ENCODE measurements around the gene ASPG. TPM values are rescaled to one million over a fixed set of nuclear protein-coding genes. Genes with fewer than 3 reads are reported as not detected.

ASPG gene
- total and polyA plus RNA-seq, 8 donors = 1.4 to 32.2 (median 11.4) TPM

DNA sequence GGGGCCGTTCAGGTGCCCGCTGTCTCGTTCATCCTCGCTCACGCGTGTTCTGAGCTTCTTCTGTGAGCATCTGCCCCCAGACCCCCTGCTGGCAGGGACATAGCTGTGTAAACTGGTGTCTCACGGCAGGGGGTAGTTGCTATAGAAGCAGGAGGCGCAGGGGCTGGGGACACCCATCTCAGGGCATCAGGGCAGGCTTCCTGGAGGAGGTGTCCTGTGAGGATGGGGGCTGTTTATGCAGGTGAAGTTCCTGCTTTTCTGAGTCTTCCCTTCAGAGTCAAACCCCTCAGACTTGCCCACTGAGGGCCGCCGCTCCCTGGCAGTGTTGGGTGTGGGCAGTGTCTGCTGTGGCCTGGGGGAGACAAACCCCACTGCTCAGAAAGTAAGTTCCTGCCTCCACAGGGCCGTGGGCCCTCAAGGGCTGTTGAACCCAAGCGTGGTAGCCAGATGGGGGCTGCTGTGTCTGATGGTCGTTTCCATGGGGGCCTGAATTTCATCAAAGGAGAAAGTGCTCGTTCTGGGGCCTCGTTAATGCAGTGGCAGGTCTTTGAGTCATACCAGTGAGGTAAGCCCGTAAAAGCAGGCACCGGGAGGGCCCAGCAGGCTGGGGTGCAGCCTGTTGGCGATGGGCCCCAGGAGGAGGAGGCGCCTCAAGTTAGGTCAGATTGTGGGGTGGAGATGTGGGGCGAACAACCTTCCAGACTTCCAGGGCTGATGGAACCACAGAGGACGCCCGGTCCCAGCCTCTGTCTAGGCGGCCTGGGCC is 76.3 kb downstream of the ASPG start:
- no peaks in the 10 kb centered on the region for H3K36me3 ChIP-seq
- no peak overlapping the region for H3K4me3 ChIP-seq

GRCh38 chr14:104162495-104162894 is 77.0 kb downstream of the ASPG start:
- no peaks in the 10 kb centered on the region for H3K36me3 ChIP-seq
- no peak overlapping the region for H3K4me3 ChIP-seq
- DNase-seq (no peak), ATAC-seq (no peak)
- no peaks in the 10 kb centered on the region for H3K27me3 ChIP-seq
- TF ChIP-seq, protein P1, sequence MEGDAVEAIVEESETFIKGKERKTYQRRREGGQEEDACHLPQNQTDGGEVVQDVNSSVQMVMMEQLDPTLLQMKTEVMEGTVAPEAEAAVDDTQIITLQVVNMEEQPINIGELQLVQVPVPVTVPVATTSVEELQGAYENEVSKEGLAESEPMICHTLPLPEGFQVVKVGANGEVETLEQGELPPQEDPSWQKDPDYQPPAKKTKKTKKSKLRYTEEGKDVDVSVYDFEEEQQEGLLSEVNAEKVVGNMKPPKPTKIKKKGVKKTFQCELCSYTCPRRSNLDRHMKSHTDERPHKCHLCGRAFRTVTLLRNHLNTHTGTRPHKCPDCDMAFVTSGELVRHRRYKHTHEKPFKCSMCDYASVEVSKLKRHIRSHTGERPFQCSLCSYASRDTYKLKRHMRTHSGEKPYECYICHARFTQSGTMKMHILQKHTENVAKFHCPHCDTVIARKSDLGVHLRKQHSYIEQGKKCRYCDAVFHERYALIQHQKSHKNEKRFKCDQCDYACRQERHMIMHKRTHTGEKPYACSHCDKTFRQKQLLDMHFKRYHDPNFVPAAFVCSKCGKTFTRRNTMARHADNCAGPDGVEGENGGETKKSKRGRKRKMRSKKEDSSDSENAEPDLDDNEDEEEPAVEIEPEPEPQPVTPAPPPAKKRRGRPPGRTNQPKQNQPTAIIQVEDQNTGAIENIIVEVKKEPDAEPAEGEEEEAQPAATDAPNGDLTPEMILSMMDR (IDR thresholded peaks at IDR 0.05) = no peak
- intact Hi-C loops (cut with DNase I) = no loop called here
- H3K27ac ChIP-seq = no peak overlapping the region
- H3K4me1 ChIP-seq = no peaks in the 10 kb centered on the region
- no peaks in the 10 kb centered on the region for H3K9me3 ChIP-seq

More for the DNA sequence above, 76.3 kb downstream of the ASPG start:
- no peak for ATAC-seq
- no peak for DNase-seq
- intact Hi-C loops (cut with DNase I) = no loop called here
- Histone ChIP-seq H3K27me3 (no peaks in the 10 kb centered on the region), H3K9me3 (no peaks in the 10 kb centered on the region), H3K4me1 (no peaks in the 10 kb centered on the region), H3K27ac (no peak overlapping the region)
- TF ChIP-seq, protein P1 (IDR thresholded peaks at IDR 0.05) = no peak

DNA sequence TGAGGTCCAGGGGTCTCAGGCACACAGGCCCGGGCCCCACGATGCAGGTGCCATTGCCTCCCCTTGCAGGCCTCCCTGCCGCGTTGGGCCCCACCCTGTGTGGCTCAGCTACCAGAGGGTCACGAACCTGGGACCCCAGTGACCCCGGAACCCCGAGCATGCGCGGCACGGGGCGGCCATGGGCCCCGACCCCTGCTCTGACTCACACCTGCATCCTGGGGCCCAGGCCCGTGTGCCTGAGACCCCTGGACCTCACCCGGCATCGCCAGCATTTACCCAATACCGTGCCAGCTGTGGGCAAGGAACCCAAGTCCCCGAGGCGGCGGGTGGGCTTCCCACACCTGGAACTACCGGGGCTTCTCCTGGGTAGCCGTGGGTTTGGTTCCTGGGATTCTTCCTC is 78.0 kb downstream of the ASPG start:
- H3K36me3 ChIP-seq = no peaks in the 10 kb centered on the region
- no peak overlapping the region for H3K27ac ChIP-seq
- no peaks in the 10 kb centered on the region for H3K9me3 ChIP-seq
- TF ChIP-seq, protein P1 (IDR thresholded peaks at IDR 0.05) = no peak
- DNase-seq = no peak
- intact Hi-C loops (cut with DNase I) = no loop called here
- no peaks in the 10 kb centered on the region for H3K27me3 ChIP-seq
- ATAC-seq = no peak
- no peaks in the 10 kb centered on the region for H3K4me1 ChIP-seq
- no peak overlapping the region for H3K4me3 ChIP-seq

GRCh38 chr14:104164041-104164440 is 78.5 kb downstream of the ASPG start:
- Histone ChIP-seq H3K9me3 (no peaks in the 10 kb centered on the region), H3K36me3 (no peaks in the 10 kb centered on the region), H3K27me3 (no peaks in the 10 kb centered on the region), H3K27ac (no peak overlapping the region), H3K4me1 (no peaks in the 10 kb centered on the region), H3K4me3 (no peak overlapping the region)
- DNase-seq (no peak), ATAC-seq (no peak)
- intact Hi-C loops (cut with DNase I) = no loop called here
- TF ChIP-seq, protein P1 (IDR thresholded peaks at IDR 0.05) = no peak

- DNase-seq = no peak
- Histone ChIP-seq H3K27ac (no peak overlapping the region), H3K4me3 (no peak overlapping the region)
Measured at GRCh38 chr14:104164512-104164911, 79.0 kb downstream of the ASPG start.

More at GRCh38 chr14:104164512-104164911, 79.0 kb downstream of the ASPG start:
- TF ChIP-seq, protein P1 (IDR thresholded peaks at IDR 0.05) = no peak
- H3K4me1 ChIP-seq = no peaks in the 10 kb centered on the region
- ATAC-seq = no peak
- intact Hi-C loops (cut with DNase I) = no loop called here
- H3K9me3 ChIP-seq = no peaks in the 10 kb centered on the region
- H3K36me3 ChIP-seq = no peaks in the 10 kb centered on the region
- no peaks in the 10 kb centered on the region for H3K27me3 ChIP-seq

Small RNA genes within 50 kb of the gene (microRNA-seq; reads per million reads assigned to microRNA genes)
- 0 reads per million in 2 donors for gene MIR203A
- gene MIR203B = 0 reads per million in 2 donors

Other genes starting within 250 kb of the ASPG start
- gene PPP1R13B, start 238.1 kb upstream of the ASPG start, total RNA-seq = 10 to 100 TPM; 48.0 to 57.8 TPM
- 10 to 100 TPM; 53.9 to 86.9 (median 62.1) TPM for gene PPP1R13B, start 238.1 kb upstream of the ASPG start, polyA plus RNA-seq (ENCODE audit: insufficient read length in 6 of 6)
- 1 to 10 TPM; 5.4 to 9.1 TPM for gene TDRD9, start 157.2 kb upstream of the ASPG start, total RNA-seq
- gene TDRD9, start 157.2 kb upstream of the ASPG start, polyA plus RNA-seq (ENCODE audit: insufficient read length in 6 of 6) = 1 to 10 TPM in 4 of 6 donors, under 1 TPM in 2; 0.63 to 2.9 (median 1.4) TPM
- not detected for gene RD3L, start 143.2 kb upstream of the ASPG start, total RNA-seq
- under 1 TPM; 0.13 to 0.28 (median 0.19) TPM for gene RD3L, start 143.2 kb upstream of the ASPG start, polyA plus RNA-seq (ENCODE audit: insufficient read length in 6 of 6)
- 1 to 10 TPM; 4.5 to 5.4 TPM for gene KIF26A, start 52.9 kb downstream of the ASPG start, total RNA-seq
- gene KIF26A, start 52.9 kb downstream of the ASPG start, polyA plus RNA-seq (ENCODE audit: insufficient read length in 6 of 6) = 10 to 100 TPM; 11.9 to 25.5 (median 17.6) TPM

All from left lung (tissue), 10 donors.